Measurements from ENCODE around the gene HTRA2. TPM values are rescaled to one million over a fixed set of nuclear protein-coding genes. Genes with fewer than 3 reads are reported as not detected.
"Not testable (repeated sequence)": the region's sequence is repeated elsewhere in the genome, so short reads cannot be mapped to it uniquely, and the experiment has no call there.

The HTRA2 gene
- polyA plus RNA-seq, 1 donor = 28.2 TPM

- Histone ChIP-seq H3K4me3 (ENCODE audit: low read length) (peak overlapping the region; percentile 82), H3K9me3 (ENCODE audit: control insufficient read depth, low read depth, low read length) (peaks cover 10% of the 10 kb centered on the region), H3K36me3 (ENCODE audit: control insufficient read depth, insufficient read depth, low read length) (no peaks in the 10 kb centered on the region), H3K27ac (ENCODE audit: low read length) (peak overlapping the region; percentile 28), H3K27me3 (ENCODE audit: control insufficient read depth, insufficient read depth, low read length) (peaks cover 96% of the 10 kb centered on the region), H3K4me1 (ENCODE audit: control insufficient read depth, insufficient read depth, low read length) (peaks cover under 1% of the 10 kb centered on the region)
- peak in 1 of 2 donors; percentile 68 for DNase-seq
- no CpG with 5 or more reads among the region's 58 CpGs for WGBS (ENCODE audit: insufficient coverage, low lambda C conversion rate)
Measured at GRCh38 chr2:74554820-74555531, 25.2 kb downstream of the HTRA2 start.

- WGBS (ENCODE audit: insufficient coverage, low lambda C conversion rate) = no CpG with 5 or more reads among the region's 17 CpGs
- peaks cover 96% of the 10 kb centered on the region for H3K27me3 ChIP-seq (ENCODE audit: control insufficient read depth, insufficient read depth, low read length)
- DNase-seq = no peak
- peak overlapping the region; percentile 82 for H3K4me3 ChIP-seq (ENCODE audit: low read length)
- no peaks in the 10 kb centered on the region for H3K4me1 ChIP-seq (ENCODE audit: control insufficient read depth, insufficient read depth, low read length)
- H3K9me3 ChIP-seq (ENCODE audit: control insufficient read depth, low read depth, low read length) = peaks cover 10% of the 10 kb centered on the region
- H3K27ac ChIP-seq (ENCODE audit: low read length) = no peak overlapping the region
- H3K36me3 ChIP-seq (ENCODE audit: control insufficient read depth, insufficient read depth, low read length) = no peaks in the 10 kb centered on the region
Measured at GRCh38 chr2:74555610-74556103, 25.9 kb downstream of the HTRA2 start.

DNA sequence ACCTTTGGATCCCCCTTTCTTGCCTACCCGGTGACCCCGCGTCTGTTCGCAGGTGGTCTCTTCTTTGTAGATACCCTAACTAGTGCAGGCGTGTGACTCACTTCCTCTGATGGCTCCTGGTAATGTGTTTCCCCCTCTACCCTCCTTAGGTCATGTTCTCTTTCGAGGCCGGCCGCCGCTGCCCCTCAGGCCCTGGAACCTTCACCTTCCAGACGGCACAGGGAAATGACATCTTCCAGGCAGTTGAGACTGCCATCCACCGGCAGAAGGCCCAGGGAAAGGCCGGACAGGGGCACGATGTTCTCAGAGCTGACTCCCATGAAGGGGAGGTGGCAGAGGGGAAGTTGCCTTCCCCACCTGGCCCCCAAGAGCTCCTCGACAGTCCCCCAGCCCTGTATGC is 26.4 kb downstream of the HTRA2 start:
- Histone ChIP-seq H3K27ac (ENCODE audit: low read length) (no peak overlapping the region), H3K4me1 (ENCODE audit: control insufficient read depth, insufficient read depth, low read length) (no peaks in the 10 kb centered on the region), H3K27me3 (ENCODE audit: control insufficient read depth, insufficient read depth, low read length) (peaks cover 94% of the 10 kb centered on the region), H3K4me3 (ENCODE audit: low read length) (no peak overlapping the region), H3K9me3 (ENCODE audit: control insufficient read depth, low read depth, low read length) (peaks cover 10% of the 10 kb centered on the region), H3K36me3 (ENCODE audit: control insufficient read depth, insufficient read depth, low read length) (no peaks in the 10 kb centered on the region)
- WGBS (ENCODE audit: insufficient coverage, low lambda C conversion rate) = no CpG with 5 or more reads among the region's 14 CpGs
- no peak for DNase-seq

DNA sequence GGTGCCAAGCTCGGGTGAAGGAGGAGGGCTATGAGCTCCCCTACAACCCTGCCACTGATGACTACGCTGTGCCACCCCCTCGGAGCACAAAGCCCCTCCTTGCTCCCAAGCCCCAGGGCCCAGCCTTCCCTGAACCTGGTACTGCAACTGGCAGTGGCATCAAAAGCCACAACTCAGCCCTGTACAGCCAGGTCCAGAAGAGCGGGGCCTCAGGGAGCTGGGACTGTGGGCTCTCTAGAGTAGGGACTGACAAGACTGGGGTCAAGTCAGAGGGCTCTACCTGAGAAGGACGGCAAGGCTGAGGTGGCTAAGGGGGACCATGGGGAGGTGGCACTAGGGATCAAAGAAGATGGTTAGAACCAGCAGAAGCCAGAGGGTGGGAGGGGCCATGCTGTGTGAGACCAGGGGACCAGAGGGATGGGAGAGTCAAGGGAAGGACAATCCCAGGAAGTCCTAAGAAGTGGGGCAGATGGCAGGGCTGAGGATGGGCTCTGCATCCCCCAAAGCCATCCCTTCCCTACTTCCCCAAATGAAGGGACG is 27.2 kb downstream of the HTRA2 start:
- 100% methylated on average over 1 of the region's 6 CpGs for WGBS (ENCODE audit: insufficient coverage, low lambda C conversion rate)
- Histone ChIP-seq H3K27me3 (ENCODE audit: control insufficient read depth, insufficient read depth, low read length) (peaks cover 95% of the 10 kb centered on the region), H3K9me3 (ENCODE audit: control insufficient read depth, low read depth, low read length) (peaks cover 10% of the 10 kb centered on the region), H3K27ac (ENCODE audit: low read length) (no peak overlapping the region), H3K4me3 (ENCODE audit: low read length) (no peak overlapping the region), H3K36me3 (ENCODE audit: control insufficient read depth, insufficient read depth, low read length) (no peaks in the 10 kb centered on the region), H3K4me1 (ENCODE audit: control insufficient read depth, insufficient read depth, low read length) (no peaks in the 10 kb centered on the region)
- no peak for DNase-seq

GRCh38 chr2:74558284-74559230 is 28.8 kb downstream of the HTRA2 start:
- no peaks in the 10 kb centered on the region for H3K4me1 ChIP-seq (ENCODE audit: control insufficient read depth, insufficient read depth, low read length)
- peaks cover 95% of the 10 kb centered on the region for H3K27me3 ChIP-seq (ENCODE audit: control insufficient read depth, insufficient read depth, low read length)
- peaks cover 10% of the 10 kb centered on the region for H3K9me3 ChIP-seq (ENCODE audit: control insufficient read depth, low read depth, low read length)
- H3K4me3 ChIP-seq (ENCODE audit: low read length) = no peak overlapping the region
- no peak overlapping the region for H3K27ac ChIP-seq (ENCODE audit: low read length)
- no CpG with 5 or more reads among the region's 7 CpGs for WGBS (ENCODE audit: insufficient coverage, low lambda C conversion rate)
- peak in 1 of 2 donors; percentile 20 for DNase-seq
- H3K36me3 ChIP-seq (ENCODE audit: control insufficient read depth, insufficient read depth, low read length) = no peaks in the 10 kb centered on the region

DNA sequence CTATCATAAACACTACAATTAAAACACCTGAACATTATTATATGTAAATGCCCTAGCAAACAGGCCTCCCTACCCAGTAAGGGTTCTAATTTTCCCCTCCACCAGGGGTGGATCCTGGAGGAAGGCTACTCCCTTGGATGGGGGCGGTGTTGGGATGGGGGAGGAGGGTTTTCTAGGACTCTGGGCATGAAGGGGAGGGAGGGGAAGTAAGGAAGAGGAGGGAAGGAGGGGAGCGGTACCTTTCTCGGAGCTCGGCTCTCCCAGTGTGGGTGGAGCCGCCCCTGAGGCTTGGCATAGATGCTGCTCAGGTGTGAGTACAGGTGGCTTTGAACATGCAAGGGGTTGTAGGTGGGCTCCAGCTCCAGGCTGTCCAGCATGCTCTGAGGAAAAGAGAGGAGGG is 30.2 kb downstream of the HTRA2 start:
- H3K27me3 ChIP-seq (ENCODE audit: control insufficient read depth, insufficient read depth, low read length) = peaks cover 91% of the 10 kb centered on the region
- H3K36me3 ChIP-seq (ENCODE audit: control insufficient read depth, insufficient read depth, low read length) = no peaks in the 10 kb centered on the region
- no peaks in the 10 kb centered on the region for H3K4me1 ChIP-seq (ENCODE audit: control insufficient read depth, insufficient read depth, low read length)
- DNase-seq = no peak
- no peak overlapping the region for H3K4me3 ChIP-seq (ENCODE audit: low read length)
- H3K27ac ChIP-seq (ENCODE audit: low read length) = no peak overlapping the region
- no CpG with 5 or more reads among the region's 5 CpGs for WGBS (ENCODE audit: insufficient coverage, low lambda C conversion rate)
- peaks cover 4% of the 10 kb centered on the region for H3K9me3 ChIP-seq (ENCODE audit: control insufficient read depth, low read depth, low read length)

- no CpG with 5 or more reads among the region's 6 CpGs for WGBS (ENCODE audit: insufficient coverage, low lambda C conversion rate)
- peaks cover 84% of the 10 kb centered on the region for H3K27me3 ChIP-seq (ENCODE audit: control insufficient read depth, insufficient read depth, low read length)
Measured at GRCh38 chr2:74560591-74560990, 30.9 kb downstream of the HTRA2 start.

DNA sequence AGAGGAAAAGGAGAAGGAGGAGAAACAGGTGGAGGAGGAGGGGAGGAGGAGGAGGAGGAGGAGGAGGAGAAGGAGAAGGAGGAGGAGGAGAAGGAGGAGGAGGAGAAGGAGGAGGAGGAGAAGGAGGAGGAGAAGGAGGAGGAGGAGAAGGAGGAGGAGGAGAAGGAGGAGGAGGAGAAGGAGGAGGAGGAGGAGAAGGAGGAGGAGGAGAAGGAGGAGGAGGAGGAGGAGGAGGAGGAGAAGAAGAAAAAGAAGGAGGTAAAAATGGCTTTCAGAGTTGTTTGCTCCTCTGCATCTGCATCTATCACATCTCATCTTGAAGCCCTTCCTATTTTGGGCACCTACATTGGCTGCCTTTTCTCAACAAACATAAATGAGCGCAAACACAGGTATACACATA is 31.3 kb downstream of the HTRA2 start:
- not testable (repeated sequence) for H3K27ac ChIP-seq (ENCODE audit: low read length); DNase-seq; H3K4me1 ChIP-seq (ENCODE audit: control insufficient read depth, insufficient read depth, low read length); H3K4me3 ChIP-seq (ENCODE audit: low read length); H3K36me3 ChIP-seq (ENCODE audit: control insufficient read depth, insufficient read depth, low read length); H3K9me3 ChIP-seq (ENCODE audit: control insufficient read depth, low read depth, low read length)
- H3K27me3 ChIP-seq (ENCODE audit: control insufficient read depth, insufficient read depth, low read length) = peaks cover 83% of the 10 kb centered on the region
- no CpG with 5 or more reads among the region's 1 CpG for WGBS (ENCODE audit: insufficient coverage, low lambda C conversion rate)

More at GRCh38 chr2:74560591-74560990, 30.9 kb downstream of the HTRA2 start:
- Histone ChIP-seq H3K4me3 (ENCODE audit: low read length) (no peak overlapping the region), H3K9me3 (ENCODE audit: control insufficient read depth, low read depth, low read length) (no peaks in the 10 kb centered on the region), H3K36me3 (ENCODE audit: control insufficient read depth, insufficient read depth, low read length) (no peaks in the 10 kb centered on the region), H3K4me1 (ENCODE audit: control insufficient read depth, insufficient read depth, low read length) (no peaks in the 10 kb centered on the region), H3K27ac (ENCODE audit: low read length) (no peak overlapping the region)
- no peak for DNase-seq

GRCh38 chr2:74562126-74562775 is 32.5 kb downstream of the HTRA2 start:
- H3K4me3 ChIP-seq (ENCODE audit: low read length) = no peak overlapping the region
- no peaks in the 10 kb centered on the region for H3K36me3 ChIP-seq (ENCODE audit: control insufficient read depth, insufficient read depth, low read length)
- H3K27ac ChIP-seq (ENCODE audit: low read length) = no peak overlapping the region
- no peaks in the 10 kb centered on the region for H3K4me1 ChIP-seq (ENCODE audit: control insufficient read depth, insufficient read depth, low read length)
- H3K9me3 ChIP-seq (ENCODE audit: control insufficient read depth, low read depth, low read length) = no peaks in the 10 kb centered on the region
- no peak for DNase-seq
- H3K27me3 ChIP-seq (ENCODE audit: control insufficient read depth, insufficient read depth, low read length) = peaks cover 76% of the 10 kb centered on the region
- whole genome bisulfite sequencing (ENCODE audit: insufficient coverage, low lambda C conversion rate) = no CpG with 5 or more reads among the region's 7 CpGs

- no peaks in the 10 kb centered on the region for H3K9me3 ChIP-seq (ENCODE audit: control insufficient read depth, low read depth, low read length)
- no peak for DNase-seq
- H3K27ac ChIP-seq (ENCODE audit: low read length) = no peak overlapping the region
- no peak overlapping the region for H3K4me3 ChIP-seq (ENCODE audit: low read length)
- 60% methylated on average over 1 of the region's 5 CpGs for WGBS (ENCODE audit: insufficient coverage, low lambda C conversion rate)
- H3K27me3 ChIP-seq (ENCODE audit: control insufficient read depth, insufficient read depth, low read length) = peaks cover 67% of the 10 kb centered on the region
- H3K4me1 ChIP-seq (ENCODE audit: control insufficient read depth, insufficient read depth, low read length) = no peaks in the 10 kb centered on the region
- no peaks in the 10 kb centered on the region for H3K36me3 ChIP-seq (ENCODE audit: control insufficient read depth, insufficient read depth, low read length)
Measured at GRCh38 chr2:74564222-74564621, 34.5 kb downstream of the HTRA2 start.
